GM12874 (cell line): ENCODE results near the gene ELL.

Experiments used
- TF ChIP-seq, protein P1 (sequence below): IDR thresholded peaks from 2 replicates; pipeline ENCODE4 v1.5.1; 2011; ENCODE audit warnings: low read depth, mild to moderate bottlenecking, control low read depth, low read length, moderate library complexity; ENCODE audit not compliant: insufficient read depth

ELL gene

GRCh38 chr19:18439910-18440237 lies 82.0 kb downstream of the ELL start:
- TF ChIP-seq, protein P1, sequence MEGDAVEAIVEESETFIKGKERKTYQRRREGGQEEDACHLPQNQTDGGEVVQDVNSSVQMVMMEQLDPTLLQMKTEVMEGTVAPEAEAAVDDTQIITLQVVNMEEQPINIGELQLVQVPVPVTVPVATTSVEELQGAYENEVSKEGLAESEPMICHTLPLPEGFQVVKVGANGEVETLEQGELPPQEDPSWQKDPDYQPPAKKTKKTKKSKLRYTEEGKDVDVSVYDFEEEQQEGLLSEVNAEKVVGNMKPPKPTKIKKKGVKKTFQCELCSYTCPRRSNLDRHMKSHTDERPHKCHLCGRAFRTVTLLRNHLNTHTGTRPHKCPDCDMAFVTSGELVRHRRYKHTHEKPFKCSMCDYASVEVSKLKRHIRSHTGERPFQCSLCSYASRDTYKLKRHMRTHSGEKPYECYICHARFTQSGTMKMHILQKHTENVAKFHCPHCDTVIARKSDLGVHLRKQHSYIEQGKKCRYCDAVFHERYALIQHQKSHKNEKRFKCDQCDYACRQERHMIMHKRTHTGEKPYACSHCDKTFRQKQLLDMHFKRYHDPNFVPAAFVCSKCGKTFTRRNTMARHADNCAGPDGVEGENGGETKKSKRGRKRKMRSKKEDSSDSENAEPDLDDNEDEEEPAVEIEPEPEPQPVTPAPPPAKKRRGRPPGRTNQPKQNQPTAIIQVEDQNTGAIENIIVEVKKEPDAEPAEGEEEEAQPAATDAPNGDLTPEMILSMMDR = no peak

DNA sequence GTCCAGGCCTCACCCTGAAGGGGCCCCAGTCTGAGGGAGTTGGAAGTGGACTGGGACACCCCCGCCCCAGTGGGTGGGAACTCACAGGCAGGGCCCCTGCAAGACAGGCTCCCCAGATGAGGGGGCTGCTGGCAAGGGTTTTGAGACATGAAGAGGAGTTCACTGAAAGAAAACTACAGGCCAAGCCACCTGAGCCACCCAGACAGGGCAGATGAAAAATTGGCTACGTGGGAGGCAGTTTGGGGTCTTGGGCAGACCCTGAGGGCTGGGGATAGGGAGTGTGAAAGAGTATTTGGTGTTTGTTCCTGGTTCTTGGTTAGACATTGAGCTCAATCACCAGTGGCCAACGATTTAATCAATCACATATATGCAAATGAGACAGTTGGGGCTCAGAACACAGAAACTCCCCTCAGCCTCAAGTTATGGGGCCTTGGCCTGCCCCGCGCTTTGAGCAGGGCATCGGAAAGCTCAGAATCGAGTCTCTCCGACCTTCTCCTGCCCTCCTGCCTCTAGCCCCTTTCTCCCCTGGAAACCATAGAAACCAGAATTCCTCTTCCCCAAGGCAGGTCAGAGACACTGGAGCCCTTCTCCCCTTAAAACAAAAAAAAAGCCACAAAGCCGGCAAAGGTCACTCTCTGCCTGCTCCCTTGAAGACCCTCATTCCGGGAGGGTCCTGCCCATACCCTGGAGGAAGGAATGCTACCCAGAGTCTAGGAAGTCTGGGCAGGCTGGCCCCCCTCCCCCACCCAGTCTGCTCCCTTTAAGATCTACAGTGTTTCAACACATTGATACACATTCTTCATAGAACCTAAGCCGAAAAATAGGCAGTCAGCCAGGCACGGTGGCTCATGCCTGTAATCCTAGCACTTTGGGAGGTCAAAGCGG lies 82.6 kb downstream of the ELL start:
- TF ChIP-seq, protein P1 = no peak

- TF ChIP-seq, protein P1 = no peak
These were observed 83.4 kb downstream of the ELL start for GRCh38 chr19:18438331-18439024.

DNA sequence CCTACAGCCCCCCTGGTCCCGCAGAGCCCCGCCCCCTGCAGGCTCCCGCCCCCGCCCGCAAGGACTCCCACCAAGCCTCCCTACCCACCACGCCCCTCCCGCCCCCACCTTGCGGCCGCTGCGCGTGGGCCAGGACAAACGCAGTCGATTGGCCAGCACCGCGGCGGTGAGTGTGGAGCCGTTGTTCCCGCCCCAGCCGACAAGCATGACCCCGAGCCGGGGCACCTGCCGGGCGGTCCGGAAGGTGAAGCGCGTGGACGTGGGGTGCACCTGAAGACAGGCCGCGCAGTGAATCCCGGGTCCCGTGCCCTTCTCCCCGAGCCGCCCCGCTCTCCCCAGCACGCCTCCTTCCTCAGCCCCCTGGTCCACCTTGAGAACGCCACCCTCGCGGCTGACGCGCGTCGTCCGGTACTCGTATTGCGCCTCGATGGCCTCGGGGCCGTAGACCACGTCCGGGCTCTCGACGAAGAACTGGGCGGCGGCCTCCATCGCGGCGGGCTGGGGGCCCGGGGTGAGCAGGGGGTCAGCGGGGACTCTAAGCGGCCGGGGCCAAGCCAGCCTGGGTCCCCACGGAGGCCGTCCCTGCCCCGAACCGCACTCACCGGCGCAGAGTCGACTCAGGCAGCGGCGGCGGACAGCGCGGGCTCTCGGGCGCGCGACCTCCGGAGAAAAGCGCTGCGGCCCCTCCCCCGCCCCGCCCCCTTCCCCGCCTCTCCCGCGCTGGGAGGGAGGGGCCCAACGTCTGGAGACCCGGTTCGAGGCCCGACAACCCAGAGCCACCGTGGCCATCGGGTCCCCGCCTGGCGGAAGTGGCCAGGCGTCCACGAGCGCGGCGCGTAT lies 84.2 kb downstream of the ELL start, which contains the start of gene ISYNA1:
Gene ISYNA1 (minus strand): TSS at position 643 of the 840 bp plus-strand sequence. CDS start 154 bp downstream, at position 489.
- TF ChIP-seq, protein P1 = no peak

- TF ChIP-seq, protein P1 = 0 out of 2 replicates have a peak, but pooled peaks have one; percentile 3
These were observed 85.0 kb downstream of the ELL start for GRCh38 chr19:18436671-18437490.

- TF ChIP-seq, protein P1 = no peak
These were observed 85.8 kb downstream of the ELL start for GRCh38 chr19:18435842-18436670.
